ENCODE results near the gene EXOC2.

GRCh38 chr6:473356-473755 lies 219.6 kb downstream of the EXOC2 start:
- TF ChIP-seq IRF2 (CRISPR knock-in tag; IDR thresholded peaks at IDR 0.05; ENCODE audit: borderline replicate concordance, low read depth) (no peak), CTCF (IDR thresholded peaks at IDR 0.05) (no peak)

Measured in WTC11 (cell line).